NCI-H1417 (cell line): ENCODE data around the gene EDIL3.
A peak's percentile ranks its signal among the peaks of the same experiment; 100 is the strongest.
"Not testable (repeated sequence)": the region's sequence is repeated elsewhere in the genome, so short reads cannot be mapped to it uniquely, and the experiment has no call there.

ENCODE experiments used
- DNase-seq, 3 experiments: peaks; one replicate each; lab custom pipeline; 2025; lab: John Stamatoyannopoulos, UW

EDIL3 gene

DNA sequence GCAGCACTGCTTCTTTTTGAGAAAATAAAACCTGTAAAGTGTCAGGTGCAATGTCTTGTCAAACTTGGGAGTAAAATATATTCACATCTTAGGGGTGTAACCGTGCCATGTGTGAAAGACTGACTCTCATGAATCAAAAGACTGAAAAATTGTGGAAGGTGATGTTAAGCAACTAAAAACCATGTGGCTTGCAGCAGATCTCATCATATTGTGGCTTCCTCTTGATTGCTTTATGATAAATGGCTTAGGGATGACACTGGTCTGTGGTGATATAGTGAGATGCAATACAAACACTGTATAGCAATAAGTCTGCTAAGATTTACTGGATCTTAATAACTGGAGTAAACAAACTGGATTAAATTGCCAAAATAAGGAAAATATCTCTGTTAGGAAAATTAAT is 321.6 kb downstream of the EDIL3 start:
- no peak for DNase-seq

DNA sequence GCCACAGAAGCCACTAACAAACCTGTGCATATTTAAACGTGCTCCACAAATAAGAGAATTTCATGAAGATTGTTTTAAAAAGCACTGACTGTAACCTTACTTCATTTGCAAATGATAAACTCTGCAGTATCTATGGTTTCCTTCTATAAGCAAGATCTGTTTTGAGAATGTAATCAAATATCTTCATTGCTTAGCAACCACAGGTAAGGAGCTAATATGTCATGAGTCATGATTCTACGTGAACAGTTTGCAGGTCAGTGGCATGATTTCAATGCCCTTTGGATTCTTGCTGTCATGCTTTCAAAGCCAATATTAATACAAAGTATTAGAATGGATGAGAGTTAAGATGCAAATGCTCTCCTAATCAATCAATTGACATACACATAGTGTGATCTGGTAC is 325.0 kb downstream of the EDIL3 start:
- DNase-seq, result no peak

GRCh38 chr5:84058561-84058960 is 326.1 kb downstream of the EDIL3 start:
- no peak for DNase-seq

DNA sequence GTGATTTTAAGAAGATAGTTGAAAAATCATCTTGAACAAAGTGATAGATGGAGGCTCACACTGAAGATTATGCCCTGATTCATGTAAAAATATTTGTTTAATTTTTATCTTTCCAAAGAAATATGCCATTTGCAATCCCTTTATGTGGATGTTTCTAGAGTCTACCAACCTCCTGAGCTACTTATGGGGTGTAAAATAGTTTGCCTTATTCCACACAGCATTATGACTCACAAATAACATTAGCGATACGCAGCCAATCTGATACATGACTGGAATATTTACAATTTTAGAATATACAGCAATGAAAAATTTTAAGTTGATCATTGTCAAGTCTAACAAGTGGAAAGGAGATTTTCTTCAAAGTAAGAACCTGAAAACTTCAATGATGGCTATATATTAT is 327.5 kb downstream of the EDIL3 start:
- DNase-seq, result no peak

- DNase-seq, result no peak
These were observed 338.7 kb downstream of the EDIL3 start for GRCh38 chr5:84045964-84046363.

GRCh38 chr5:84036842-84037241 is 347.8 kb downstream of the EDIL3 start:
- DNase-seq, result peak in 1 of 3 experiments; percentile 7

DNA sequence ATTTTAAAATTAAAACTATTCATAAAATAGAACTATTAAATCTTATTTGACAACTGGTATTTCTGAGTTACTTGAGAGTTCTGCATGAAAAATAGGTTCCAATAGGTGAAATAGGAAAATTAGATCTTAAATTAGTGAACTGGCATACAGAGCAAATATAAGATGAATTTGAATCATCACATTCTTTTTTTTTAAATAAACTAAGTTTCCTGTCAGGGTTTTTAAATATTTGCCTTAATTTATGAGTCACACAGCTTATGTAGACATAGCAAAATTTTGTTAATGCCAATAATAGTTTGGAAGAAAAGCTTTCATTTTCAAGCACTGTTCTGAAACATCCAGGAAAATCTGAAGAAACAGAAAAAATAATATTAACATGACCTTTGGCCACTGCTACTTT is 352.4 kb downstream of the EDIL3 start:
- no peak for DNase-seq

- DNase-seq, result no peak
These were observed 356.6 kb downstream of the EDIL3 start for GRCh38 chr5:84028093-84028492.

GRCh38 chr5:84018521-84018920 is 366.2 kb downstream of the EDIL3 start:
- DNase-seq, result not testable (repeated sequence)

- DNase-seq, result no peak
These were observed 367.0 kb downstream of the EDIL3 start for GRCh38 chr5:84017523-84018172.

DNA sequence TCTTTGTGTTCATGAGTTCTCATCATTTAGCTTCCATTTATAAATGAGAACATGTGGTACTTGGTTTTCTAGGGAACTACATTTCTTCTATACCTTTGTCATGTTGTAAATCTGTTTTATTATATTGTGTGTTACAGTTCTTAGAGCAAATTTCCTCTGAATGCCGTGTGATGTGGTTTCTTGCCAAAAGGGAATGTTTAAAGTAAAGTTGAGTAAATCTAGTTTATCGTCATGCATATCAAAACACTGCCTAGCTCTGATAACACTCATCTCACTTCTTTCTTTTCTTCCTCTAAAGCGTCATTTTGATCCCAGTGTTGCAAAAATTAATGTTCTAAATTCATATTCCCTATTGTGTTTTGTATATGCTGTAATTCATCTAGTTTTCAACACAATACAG is 368.6 kb downstream of the EDIL3 start:
- DNase-seq, result no peak

GRCh38 chr5:84014966-84015365 is 369.7 kb downstream of the EDIL3 start:
- no peak for DNase-seq

GRCh38 chr5:83993803-83994202 is 390.9 kb downstream of the EDIL3 start:
- DNase-seq, result no peak

- DNase-seq, result no peak
These were observed 393.0 kb downstream of the EDIL3 start for GRCh38 chr5:83991566-83992224.

DNA sequence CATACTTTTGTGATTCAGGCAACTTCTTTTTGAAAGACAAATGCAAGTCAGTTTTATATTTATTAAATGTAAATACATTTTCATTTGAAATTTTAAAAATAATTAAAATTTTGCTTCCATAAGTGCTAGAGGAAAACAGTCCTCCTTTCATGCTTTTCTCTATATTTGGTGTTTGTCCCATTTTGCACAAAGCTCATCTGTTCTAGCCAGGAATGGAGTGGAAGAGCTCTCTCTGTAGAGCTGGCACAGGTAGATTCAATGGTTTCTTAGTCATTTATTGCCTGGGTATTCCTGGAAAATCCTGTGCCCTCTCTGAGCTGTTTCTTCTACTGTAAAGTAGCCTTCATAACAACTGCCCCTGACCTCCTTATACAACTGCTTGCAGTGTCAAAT is 396.4 kb downstream of the EDIL3 start:
- DNase-seq, result no peak

DNA sequence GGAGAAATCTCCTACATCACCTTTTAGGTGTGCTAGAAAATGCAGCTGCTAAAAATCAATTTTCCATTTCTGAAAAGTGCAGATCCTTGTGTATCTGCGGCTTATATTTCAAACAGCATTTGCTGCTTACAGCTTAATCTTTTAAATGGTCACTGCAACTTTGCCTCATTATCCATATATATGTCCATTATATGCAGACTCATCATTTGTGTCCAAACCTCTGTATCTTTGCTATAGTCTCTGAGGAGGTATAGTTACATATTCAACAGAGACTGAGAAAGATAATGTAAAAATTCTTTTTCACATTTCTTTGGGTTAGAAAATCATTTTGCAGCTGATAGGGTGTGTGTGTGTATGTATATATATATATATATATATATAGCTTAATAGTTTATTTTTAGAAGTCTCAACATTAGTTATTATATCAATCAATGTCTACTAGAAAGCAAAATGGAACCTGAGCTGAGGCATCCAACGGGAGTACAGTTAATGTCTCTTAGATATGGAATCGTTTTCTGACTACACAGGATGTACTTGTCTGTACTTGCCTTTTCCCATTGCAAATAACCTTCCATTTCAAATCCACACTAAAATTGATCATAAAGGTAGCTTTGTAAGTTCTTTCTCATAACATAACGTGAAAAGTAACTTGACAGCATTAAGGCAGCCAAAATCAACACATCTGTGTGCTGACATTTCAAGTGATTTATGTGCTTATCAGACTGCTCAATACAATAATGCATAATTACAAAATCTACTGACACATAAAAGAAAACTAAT is 397.0 kb downstream of the EDIL3 start:
- DNase-seq, result peak in 1 of 3 experiments; percentile 56

DNA sequence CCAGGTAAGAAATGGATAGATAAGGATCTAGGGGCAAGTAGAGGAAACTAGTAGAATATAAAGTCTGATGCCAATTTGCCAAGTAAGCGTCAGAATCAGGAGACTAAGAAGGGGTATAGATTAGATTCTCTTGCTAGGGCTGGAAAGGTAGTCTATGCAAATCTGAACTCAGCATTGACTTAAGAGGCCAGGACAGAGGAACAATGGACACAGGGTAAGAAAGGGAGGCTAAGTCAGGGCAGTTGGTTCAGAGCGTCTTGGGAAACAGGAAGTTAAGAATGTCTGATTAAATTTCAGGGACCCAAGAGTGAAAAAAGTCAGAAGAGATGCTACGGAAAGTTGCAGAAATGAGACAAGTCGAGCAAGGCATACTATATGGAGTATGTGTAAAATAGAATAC is 400.8 kb downstream of the EDIL3 start:
- no peak for DNase-seq

DNA sequence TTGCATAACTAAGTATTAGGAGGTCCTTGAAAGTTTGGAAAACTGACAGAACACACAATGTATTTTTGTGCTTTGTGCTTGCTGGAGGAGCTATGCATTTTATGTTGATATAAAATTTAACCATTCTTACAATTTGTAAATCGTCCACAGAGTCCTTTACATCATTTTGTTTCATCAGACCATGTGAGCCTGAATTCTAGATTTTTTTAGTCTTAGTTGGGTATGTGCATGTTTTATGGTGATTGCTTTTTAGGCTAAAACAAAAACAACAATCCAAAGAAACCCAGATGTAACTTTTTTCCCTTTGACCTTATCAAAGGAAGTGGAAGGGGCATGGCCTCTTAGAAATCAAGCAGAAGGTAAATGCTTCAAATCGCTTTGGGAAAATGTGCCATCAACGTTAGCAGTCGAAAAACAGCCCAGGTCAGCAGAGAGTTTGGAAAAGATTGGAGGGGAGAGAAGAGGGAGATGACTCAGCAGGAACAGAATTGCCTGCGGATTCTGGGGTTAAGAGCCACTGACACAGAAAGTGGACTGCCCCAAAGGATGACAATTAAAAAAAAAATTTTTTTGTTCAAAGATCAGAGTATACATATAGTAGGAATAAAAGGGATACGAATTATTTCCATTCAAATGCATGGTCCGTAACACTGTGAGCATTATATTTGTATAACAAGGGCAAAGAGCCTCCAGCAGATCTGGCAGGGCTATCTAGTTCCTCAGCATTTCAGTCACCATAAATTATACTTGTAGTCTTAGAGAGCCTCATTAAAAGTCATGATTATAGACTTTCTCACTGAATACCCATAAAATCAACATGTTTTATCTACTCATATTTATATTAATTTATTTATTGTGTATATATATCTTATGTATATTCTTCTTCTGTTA is 410.5 kb downstream of the EDIL3 start:
- DNase-seq, result peak in 1 of 3 experiments; percentile 57

- no peak for DNase-seq
These were observed 411.8 kb downstream of the EDIL3 start for GRCh38 chr5:83972909-83973308.

- DNase-seq, result no peak
These were observed 412.4 kb downstream of the EDIL3 start for GRCh38 chr5:83972236-83972635.

GRCh38 chr5:83967417-83967816 is 417.3 kb downstream of the EDIL3 start:
- DNase-seq, result no peak

GRCh38 chr5:83965441-83965840 is 419.2 kb downstream of the EDIL3 start:
- DNase-seq, result no peak
